Activated T-cell treated with anti-CD3 and anti-CD28 coated beads, Interleukin-2, amount 50 U/mL, for 72 hours (primary cell): ENCODE measurements around the gene BTN1A1. TPM values are rescaled to one million over a fixed set of nuclear protein-coding genes. Genes with fewer than 3 reads are reported as not detected.
A peak's percentile ranks its signal among the peaks of the same experiment; 100 is the strongest.
"Not testable (repeated sequence)": the region's sequence is repeated elsewhere in the genome, so short reads cannot be mapped to it uniquely, and the experiment has no call there.

Source experiments
- ATAC-seq, 2 donors: fragments of 150-1000 bp; cut with Tn5 transposase; replicated peaks in 1 of 2; 2 replicates each; pipeline ENCODE4 v1.10.0; 2021; ENCODE audit warnings: moderate library complexity in 2 of 2, mild to moderate bottlenecking in 1 of 2
- DNase-seq, 2 donors: peaks; one replicate each; pipeline ENCODE4 v3.0.0; 2021 to 2022; ENCODE audit warnings: mixed read lengths in 1 of 2
- H3K27ac Mint-ChIP-seq: one replicate; pipeline ENCODE4 v1.8.0; 2022; ENCODE audit warnings: mild to moderate bottlenecking, moderate library complexity, mixed read lengths
- H3K27me3 Mint-ChIP-seq: one replicate; pipeline ENCODE4 v1.8.0; 2022; ENCODE audit warnings: low read depth, mixed read lengths
- H3K36me3 Mint-ChIP-seq, 2 donors: one replicate each; pipeline ENCODE4 v1.8.0; 2022; ENCODE audit warnings: mixed read lengths in 2 of 2, mild to moderate bottlenecking in 1 of 2; ENCODE audit not compliant: insufficient read depth in 2 of 2
- H3K4me1 Mint-ChIP-seq: one replicate; pipeline ENCODE4 v1.8.0; 2022; ENCODE audit warnings: low read depth, mixed read lengths
- H3K4me3 Mint-ChIP-seq, 2 donors: one replicate each; pipeline ENCODE4 v1.8.0; 2022; ENCODE audit warnings: mild to moderate bottlenecking in 2 of 2, mixed read lengths in 2 of 2, moderate library complexity in 2 of 2
- H3K9me3 Mint-ChIP-seq, 2 donors: one replicate each; pipeline ENCODE4 v1.8.0; 2022; ENCODE audit warnings: mixed read lengths in 2 of 2
- total RNA-seq, 2 donors: library from RNA; stranded (reverse); gene quantifications; one replicate each; pipeline ENCODE4 v1.2.3, GENCODE V29; 2022

Gene BTN1A1
- total RNA-seq, result under 1 TPM in 1 of 2 donors, not detected in 1; 0.10 TPM

GRCh38 chr6:26500102-26500501 is at the start of gene BTN1A1:
BTN1A1 (plus strand) TSS chr6:26500303; CDS start chr6:26501287, 984 bp downstream.
- DNase-seq (no peak), ATAC-seq (no peak)
- Mint-ChIP-seq H3K9me3 (no peaks in the 10 kb centered on the region), H3K4me1 (peaks cover 11% of the 10 kb centered on the region), H3K4me3 (peak within 1 kb of the TSS; percentile 20 to 84), H3K27ac (no peak within 1 kb of the TSS), H3K27me3 (peaks cover 35% of the 10 kb centered on the region), H3K36me3 (peaks cover 2 to 3% of the 10 kb centered on the region in 2 donors)

GRCh38 chr6:26452631-26453235 is 47.4 kb upstream of the BTN1A1 start:
- H3K4me3 Mint-ChIP-seq, result no peak overlapping the region
- H3K4me1 Mint-ChIP-seq, result peaks cover 18% of the 10 kb centered on the region
- no peaks in the 10 kb centered on the region for H3K9me3 Mint-ChIP-seq
- no peak overlapping the region for H3K27ac Mint-ChIP-seq
- H3K27me3 Mint-ChIP-seq, result no peaks in the 10 kb centered on the region
- H3K36me3 Mint-ChIP-seq, result peaks cover 6 to 15% of the 10 kb centered on the region in 2 donors
- ATAC-seq (no peak), DNase-seq (no peak)

GRCh38 chr6:26454631-26455030 is 45.5 kb upstream of the BTN1A1 start:
- no peak overlapping the region for H3K4me3 Mint-ChIP-seq
- no peaks in the 10 kb centered on the region for H3K9me3 Mint-ChIP-seq
- H3K36me3 Mint-ChIP-seq, result peaks cover 8 to 11% of the 10 kb centered on the region in 2 donors
- no peak overlapping the region for H3K27ac Mint-ChIP-seq
- H3K27me3 Mint-ChIP-seq, result no peaks in the 10 kb centered on the region
- H3K4me1 Mint-ChIP-seq, result peaks cover 24% of the 10 kb centered on the region
- ATAC-seq (no peak), DNase-seq (no peak)

GRCh38 chr6:26455357-26455970 is 44.6 kb upstream of the BTN1A1 start:
- ATAC-seq, result no peak
- H3K27ac Mint-ChIP-seq, result no peak overlapping the region
- no peaks in the 10 kb centered on the region for H3K9me3 Mint-ChIP-seq
- no peak overlapping the region for H3K4me3 Mint-ChIP-seq
- DNase-seq, result no peak
- no peaks in the 10 kb centered on the region for H3K27me3 Mint-ChIP-seq
- H3K36me3 Mint-ChIP-seq, result peaks cover 8 to 12% of the 10 kb centered on the region in 2 donors
- H3K4me1 Mint-ChIP-seq, result peaks cover 32% of the 10 kb centered on the region

GRCh38 chr6:26457264-26457805 is 42.8 kb upstream of the BTN1A1 start:
- no peaks in the 10 kb centered on the region for H3K9me3 Mint-ChIP-seq
- H3K27ac Mint-ChIP-seq, result peak overlapping the region; percentile 100
- ATAC-seq (peak; percentile 29 to 37), DNase-seq (peak in 1 of 2 donors; percentile 17)
- H3K4me3 Mint-ChIP-seq, result peak overlapping the region; percentile 99 to 100
- H3K36me3 Mint-ChIP-seq, result peaks cover 8 to 22% of the 10 kb centered on the region in 2 donors
- H3K27me3 Mint-ChIP-seq, result no peaks in the 10 kb centered on the region
- peaks cover 42% of the 10 kb centered on the region for H3K4me1 Mint-ChIP-seq

- DNase-seq (peak; percentile 68 to 70), ATAC-seq (peak; percentile 99 to 100)
- no peaks in the 10 kb centered on the region for H3K9me3 Mint-ChIP-seq
- no peaks in the 10 kb centered on the region for H3K27me3 Mint-ChIP-seq
- peak within 1 kb of the TSS; percentile 99 to 100 for H3K4me3 Mint-ChIP-seq
- H3K4me1 Mint-ChIP-seq, result peaks cover 47% of the 10 kb centered on the region
- H3K36me3 Mint-ChIP-seq, result peaks cover 8 to 24% of the 10 kb centered on the region in 2 donors
- peak within 1 kb of the TSS; percentile 100 for H3K27ac Mint-ChIP-seq
Observed at GRCh38 chr6:26457806-26458688, 42.1 kb upstream of the BTN1A1 start, which contains the start of gene BTN2A1. BTN2A1 (plus strand) TSS chr6:26457955; CDS start chr6:26458637, 682 bp downstream.

GRCh38 chr6:26459023-26459810 is 40.9 kb upstream of the BTN1A1 start:
- DNase-seq (no peak), ATAC-seq (no peak)
- Mint-ChIP-seq H3K27ac (peak overlapping the region; percentile 54), H3K36me3 (peaks cover 11 to 30% of the 10 kb centered on the region in 2 donors), H3K27me3 (no peaks in the 10 kb centered on the region), H3K9me3 (no peaks in the 10 kb centered on the region), H3K4me1 (peaks cover 55% of the 10 kb centered on the region), H3K4me3 (peak overlapping the region; percentile 74 to 79)

- H3K4me1 Mint-ChIP-seq, result peaks cover 57% of the 10 kb centered on the region
- peaks cover 18 to 38% of the 10 kb centered on the region in 2 donors for H3K36me3 Mint-ChIP-seq
- not testable (repeated sequence) for H3K9me3 Mint-ChIP-seq, H3K27me3 Mint-ChIP-seq, DNase-seq, ATAC-seq
- H3K4me3 Mint-ChIP-seq, result peak overlapping the region; percentile 8 to 51
- peak overlapping the region; percentile 8 for H3K27ac Mint-ChIP-seq
Observed at GRCh38 chr6:26461353-26461752, 38.8 kb upstream of the BTN1A1 start.

GRCh38 chr6:26464014-26464413 is 36.1 kb upstream of the BTN1A1 start:
- peaks cover 39% of the 10 kb centered on the region for H3K4me1 Mint-ChIP-seq

GRCh38 chr6:26464416-26465131 is 35.5 kb upstream of the BTN1A1 start:
- DNase-seq, result no peak
- H3K4me1 Mint-ChIP-seq, result peaks cover 34% of the 10 kb centered on the region
- H3K9me3 Mint-ChIP-seq, result peaks cover 0 to 2% of the 10 kb centered on the region in 2 donors
- H3K27ac Mint-ChIP-seq, result peak overlapping the region; percentile 82
- H3K27me3 Mint-ChIP-seq, result no peaks in the 10 kb centered on the region
- peak overlapping the region in 1 of 2 donors; percentile 4 for H3K4me3 Mint-ChIP-seq
- ATAC-seq, result no peak
- peaks cover 20 to 48% of the 10 kb centered on the region in 2 donors for H3K36me3 Mint-ChIP-seq

More at GRCh38 chr6:26464014-26464413, 36.1 kb upstream of the BTN1A1 start:
- no peak for DNase-seq
- Mint-ChIP-seq H3K4me3 (peak overlapping the region in 1 of 2 donors; percentile 4), H3K27ac (peak overlapping the region; percentile 82), H3K36me3 (peaks cover 23 to 49% of the 10 kb centered on the region in 2 donors), H3K27me3 (no peaks in the 10 kb centered on the region), H3K9me3 (peaks cover 0 to 2% of the 10 kb centered on the region in 2 donors)
- no peak for ATAC-seq

- Mint-ChIP-seq H3K27ac (no peak overlapping the region), H3K4me1 (peaks cover 22% of the 10 kb centered on the region), H3K4me3 (no peak overlapping the region), H3K9me3 (peaks cover 0 to 2% of the 10 kb centered on the region in 2 donors), H3K36me3 (peaks cover 18 to 43% of the 10 kb centered on the region in 2 donors), H3K27me3 (no peaks in the 10 kb centered on the region)
- ATAC-seq, result no peak
- no peak for DNase-seq
Observed at GRCh38 chr6:26465776-26466175, 34.3 kb upstream of the BTN1A1 start.
